NCI-H2107 treated with DMSO at 0.1 percent for 48 hours (cell line): ENCODE measurements around the gene BCAS3.

Experiments
- DNase-seq: peaks from one replicate; lab custom pipeline; 2025; ENCODE audit not compliant: unreplicated experiment; lab: John Stamatoyannopoulos, UW

Gene BCAS3

DNA sequence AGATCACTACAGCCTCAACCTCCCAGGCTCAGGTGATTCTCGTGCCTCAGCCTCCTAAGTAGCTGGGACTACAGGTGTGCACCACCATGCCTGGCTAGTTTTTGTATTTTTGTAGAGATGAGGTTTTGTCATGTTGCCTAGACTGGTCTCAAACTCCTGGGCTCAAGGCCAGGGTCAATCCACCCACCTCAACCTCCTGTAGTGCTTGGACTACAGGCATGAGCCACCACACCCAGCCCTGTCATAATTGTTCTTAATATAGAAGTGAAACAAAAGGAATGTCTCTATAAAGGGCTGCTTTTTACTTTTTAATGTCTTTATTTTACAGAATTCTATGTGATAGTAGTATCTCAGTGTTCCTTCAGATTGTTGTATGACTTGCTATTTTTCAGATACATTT is 376.8 kb downstream of the BCAS3 start:
- DNase-seq: no peak

- no peak for DNase-seq
These were observed 379.6 kb downstream of the BCAS3 start for GRCh38 chr17:61057257-61057656.

DNA sequence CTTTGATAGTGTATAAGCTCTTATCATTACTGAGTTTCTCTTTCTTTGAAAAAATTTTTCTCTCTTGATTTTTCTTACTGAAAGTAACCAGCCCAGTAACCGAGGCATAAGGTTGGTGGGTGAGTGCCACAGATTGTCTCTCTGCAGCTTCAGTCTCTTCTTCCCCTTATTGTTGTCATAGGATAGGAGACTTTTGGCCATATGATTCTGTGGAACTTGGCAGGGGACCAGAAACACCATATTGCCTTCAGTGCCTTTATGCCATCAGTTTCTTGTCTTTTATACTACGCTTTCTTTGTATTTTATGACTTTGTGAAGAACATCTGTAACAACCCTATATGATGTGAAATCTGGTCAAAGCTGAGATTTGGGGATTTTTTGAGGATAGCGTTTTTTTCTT is 380.4 kb downstream of the BCAS3 start:
- DNase-seq: no peak

DNA sequence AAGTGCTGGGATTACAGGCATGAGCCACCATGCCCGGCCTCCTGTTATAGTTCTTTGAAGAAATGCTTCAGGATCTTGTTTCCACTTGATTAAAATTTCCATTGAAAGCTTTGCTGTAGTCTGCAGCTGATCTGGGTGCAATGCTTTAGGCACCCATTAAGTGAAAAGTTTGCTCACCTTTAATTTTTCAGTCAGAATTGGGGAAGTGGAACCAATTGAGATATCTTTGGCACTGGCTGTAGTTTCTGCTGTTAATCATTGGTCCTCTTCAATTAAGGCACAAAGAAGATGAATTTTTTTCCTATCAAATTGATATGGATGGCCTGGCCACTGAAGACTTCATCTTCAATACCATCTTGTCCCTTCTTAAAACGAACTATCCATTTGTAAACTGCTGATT is 385.9 kb downstream of the BCAS3 start:
- no peak for DNase-seq

GRCh38 chr17:61064087-61064951 is 386.7 kb downstream of the BCAS3 start:
- DNase-seq: no peak

GRCh38 chr17:61065263-61065773 is 387.7 kb downstream of the BCAS3 start:
- no peak for DNase-seq

DNA sequence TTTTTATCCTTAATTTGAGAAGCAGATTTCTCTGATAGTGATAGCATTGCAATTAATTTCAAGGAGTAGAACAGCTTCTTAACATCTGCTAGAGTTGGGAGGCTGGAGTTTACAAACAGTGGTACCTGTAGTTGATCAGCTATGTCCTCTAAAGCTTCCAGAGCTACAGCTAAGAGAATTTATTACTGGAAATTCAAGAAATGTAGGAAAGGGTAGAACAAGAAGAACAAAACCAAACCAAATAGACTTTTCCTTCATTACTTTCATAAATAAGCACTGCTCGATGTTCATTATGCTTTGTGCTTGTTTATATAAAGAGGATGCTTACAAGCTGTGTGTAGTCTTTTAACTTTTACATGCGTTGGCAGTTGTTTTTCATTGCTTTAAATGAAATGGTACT is 388.4 kb downstream of the BCAS3 start:
- DNase-seq: no peak

- DNase-seq: no peak
These were observed 393.0 kb downstream of the BCAS3 start for GRCh38 chr17:61070649-61071048.

DNA sequence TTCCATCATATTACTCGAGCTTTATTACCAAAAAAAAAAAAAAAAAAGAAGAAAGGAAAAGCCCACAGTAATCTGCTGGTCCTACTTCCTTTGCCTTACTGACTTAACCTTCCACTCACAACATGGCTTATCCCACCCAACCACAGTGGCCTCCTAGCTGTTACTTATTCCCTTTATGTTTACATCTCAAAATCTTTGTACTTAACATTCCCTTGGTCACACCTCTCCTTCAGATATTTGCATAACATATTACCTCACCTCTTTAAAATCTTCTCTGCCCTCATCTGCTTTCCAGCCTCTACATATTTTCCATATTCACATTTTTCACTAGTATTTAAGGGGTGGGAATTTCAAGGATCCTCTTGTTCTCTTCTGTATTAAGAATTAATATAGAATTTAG is 395.0 kb downstream of the BCAS3 start:
- DNase-seq: no peak

GRCh38 chr17:61073131-61073530 is 395.5 kb downstream of the BCAS3 start:
- DNase-seq: no peak

DNA sequence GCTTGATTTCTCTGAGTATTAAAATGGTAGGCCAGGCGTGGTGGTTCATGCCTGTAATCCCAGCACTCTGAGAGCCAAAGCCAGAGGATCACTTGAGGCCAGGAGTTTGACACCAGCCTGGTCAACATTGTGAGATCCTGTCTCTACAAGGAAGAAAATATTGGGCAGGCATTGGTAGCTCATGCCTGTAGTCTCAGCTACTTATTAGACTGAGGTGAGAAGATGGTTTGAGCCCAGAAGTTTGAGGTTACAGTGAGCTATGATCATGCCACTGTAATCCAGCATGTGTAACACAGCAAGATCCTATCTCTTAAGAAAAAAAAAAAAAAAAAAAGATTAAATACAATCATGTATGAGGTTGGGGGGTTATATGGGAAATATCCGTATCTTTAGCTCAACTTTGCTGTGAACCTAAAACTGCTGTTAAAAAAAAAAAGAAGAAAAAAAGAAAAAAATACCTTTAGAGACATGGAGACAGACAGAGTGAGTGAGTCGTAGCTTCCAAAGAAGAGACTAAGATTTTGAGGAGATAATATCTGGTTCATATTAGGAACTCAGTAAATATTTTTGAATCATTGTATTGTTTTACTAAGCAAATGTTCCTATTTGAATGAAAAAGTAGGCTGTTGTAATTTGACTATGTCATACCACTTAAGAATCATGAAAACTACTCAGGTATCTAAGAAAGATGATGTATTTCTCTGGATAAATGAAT is 396.3 kb downstream of the BCAS3 start:
- no peak for DNase-seq

GRCh38 chr17:61075988-61076387 is 398.3 kb downstream of the BCAS3 start:
- DNase-seq: no peak

GRCh38 chr17:61076621-61077031 is 399.0 kb downstream of the BCAS3 start:
- no peak for DNase-seq

DNA sequence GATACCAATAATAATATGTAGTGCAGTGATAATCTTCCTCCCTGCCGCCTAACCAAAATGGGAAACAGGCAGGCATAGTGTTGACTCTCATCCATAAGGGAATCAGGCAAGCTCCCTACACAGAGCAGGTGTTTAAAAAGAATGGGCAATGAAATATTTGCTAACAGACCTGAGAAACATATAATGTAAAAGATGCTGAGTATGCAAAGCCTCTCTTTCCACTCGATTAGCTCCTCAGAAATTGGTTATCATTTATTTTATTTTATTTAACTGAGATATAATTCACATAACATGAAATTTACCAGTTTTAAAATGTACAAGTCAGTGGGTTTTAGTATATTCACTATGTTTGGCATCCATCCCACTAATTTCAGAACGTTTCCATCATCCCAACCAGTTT is 404.3 kb downstream of the BCAS3 start:
- no peak for DNase-seq

DNA sequence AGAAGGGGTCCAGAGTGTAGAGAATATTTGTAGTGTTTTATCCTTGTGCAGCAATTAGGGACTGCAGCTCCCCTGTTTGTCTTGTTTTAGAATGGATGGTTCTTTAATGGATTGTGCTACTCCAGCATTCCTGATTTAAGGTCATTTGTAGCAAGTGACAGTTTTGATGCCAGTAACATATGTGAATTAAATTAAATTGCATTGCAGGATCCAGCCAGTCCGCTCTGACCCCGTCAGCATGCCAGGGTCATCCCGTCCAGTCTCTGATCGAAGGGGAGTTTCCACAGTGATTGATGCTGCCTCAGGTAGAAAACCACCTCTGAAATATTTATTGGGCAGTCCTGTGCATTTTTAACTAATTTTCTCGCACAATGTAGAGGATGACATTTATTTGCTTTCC is 406.6 kb downstream of the BCAS3 start:
- no peak for DNase-seq

- DNase-seq: no peak
These were observed 409.4 kb downstream of the BCAS3 start for GRCh38 chr17:61087024-61087423.

DNA sequence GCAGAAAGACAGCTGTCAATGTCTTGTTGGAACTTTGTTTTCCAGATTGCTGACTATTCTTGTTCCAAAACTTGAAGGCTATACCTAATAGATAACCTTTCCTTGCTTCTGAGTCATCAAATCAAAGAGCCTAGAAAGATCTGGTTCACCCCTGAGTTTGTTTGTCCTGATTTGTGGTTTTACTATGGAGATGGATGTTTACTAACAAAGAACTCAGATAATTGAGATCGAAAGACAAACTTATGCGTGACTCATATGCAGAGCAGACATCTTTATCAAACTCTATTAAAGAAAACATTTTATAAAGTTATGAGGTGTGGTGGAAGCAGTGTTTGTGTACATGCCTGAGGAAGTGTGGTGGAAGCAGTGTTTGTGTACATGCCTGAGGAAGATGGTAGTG is 410.9 kb downstream of the BCAS3 start:
- no peak for DNase-seq

GRCh38 chr17:61091096-61091495 is 413.4 kb downstream of the BCAS3 start:
- DNase-seq: no peak

- no peak for DNase-seq
These were observed 420.1 kb downstream of the BCAS3 start for GRCh38 chr17:61097781-61098180.

DNA sequence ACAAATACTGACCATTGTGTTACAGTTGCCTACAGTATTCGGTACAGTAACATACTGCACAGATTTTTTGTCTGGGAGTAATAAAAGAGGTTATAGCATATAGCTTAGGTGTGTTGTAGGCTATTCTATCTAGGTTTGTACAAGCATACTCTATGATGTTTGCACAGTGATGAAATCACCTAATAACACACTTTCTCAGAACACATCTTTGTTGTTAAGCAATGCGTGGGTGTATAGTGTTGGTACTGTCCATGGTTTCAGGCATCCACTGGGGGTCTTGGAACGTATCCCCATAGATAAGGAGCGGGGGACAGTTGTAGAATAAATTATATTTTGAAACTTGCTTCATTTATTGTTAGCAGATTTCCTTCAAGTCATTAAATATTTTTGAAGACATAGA is 428.7 kb downstream of the BCAS3 start:
- no peak for DNase-seq

DNA sequence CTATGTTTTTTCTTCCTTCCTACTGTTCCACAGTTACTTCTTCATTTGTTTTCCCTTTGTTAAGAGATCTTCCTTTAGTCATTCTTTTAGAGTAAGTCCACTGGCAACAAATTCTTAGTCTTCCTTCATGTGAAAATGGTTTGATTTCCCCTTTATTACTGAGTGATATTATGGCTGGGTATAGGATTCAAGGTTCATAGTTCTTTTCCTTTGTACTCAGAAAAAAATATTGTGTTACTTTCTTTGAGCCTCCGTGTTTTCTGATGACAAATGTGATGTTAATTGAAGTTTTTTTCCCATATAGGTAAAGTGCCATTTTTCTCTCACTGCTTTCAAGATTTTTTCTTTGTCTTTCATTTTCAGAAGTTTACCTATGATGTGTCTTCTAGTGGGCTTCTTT is 438.9 kb downstream of the BCAS3 start:
- no peak for DNase-seq

DNA sequence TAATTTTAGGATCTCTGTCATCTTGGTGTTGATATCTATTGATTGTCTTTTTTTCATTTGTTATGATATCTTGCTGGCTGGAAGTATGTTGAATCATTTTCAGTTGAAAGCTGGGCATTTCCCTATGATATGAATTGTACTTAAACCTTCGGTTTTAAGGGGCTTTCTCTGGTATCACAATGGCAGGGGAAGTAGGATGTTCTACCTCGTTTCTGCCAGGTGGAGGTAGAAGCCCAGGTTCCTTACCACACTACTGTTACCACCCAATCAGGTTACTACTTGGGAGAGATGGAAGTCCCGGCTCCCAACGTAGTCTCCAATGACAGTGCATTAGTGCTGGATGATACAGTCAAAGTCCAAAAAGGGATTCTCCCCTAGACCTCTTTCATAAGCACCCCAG is 440.3 kb downstream of the BCAS3 start:
- DNase-seq: no peak
